IPS-18a (cell line): ENCODE measurements around the gene CASP7.
"Not testable (repeated sequence)": the region's sequence is repeated elsewhere in the genome, so short reads cannot be mapped to it uniquely, and the experiment has no call there.

Experiments
- H3K27ac ChIP-seq: one replicate; pipeline ENCODE4 v1.5.1; 2013; ENCODE audit warnings: low read length
- H3K27me3 ChIP-seq: one replicate; pipeline ENCODE4 v1.6.1; 2013; ENCODE audit warnings: mild to moderate bottlenecking, low read length; ENCODE audit not compliant: control insufficient read depth, insufficient read depth
- H3K36me3 ChIP-seq: one replicate; pipeline ENCODE4 v1.6.1; 2013; ENCODE audit warnings: low read depth, low read length; ENCODE audit not compliant: control insufficient read depth
- H3K4me1 ChIP-seq: one replicate; pipeline ENCODE4 v1.6.1; 2013; ENCODE audit warnings: low read depth, low read length; ENCODE audit not compliant: control insufficient read depth
- H3K4me3 ChIP-seq: one replicate; pipeline ENCODE4 v1.5.1; 2013; ENCODE audit warnings: low read length
- H3K9ac ChIP-seq: one replicate; pipeline ENCODE4 v1.6.1; 2013; ENCODE audit warnings: mild to moderate bottlenecking, low read length, moderate library complexity
- H3K9me3 ChIP-seq: one replicate; pipeline ENCODE4 v1.6.1; 2013; ENCODE audit warnings: low read depth, low read length; ENCODE audit not compliant: control insufficient read depth

Gene CASP7

GRCh38 chr10:113764582-113764981 is 84.9 kb downstream of the CASP7 start:
- no peaks in the 10 kb centered on the region for H3K4me1 ChIP-seq
- no peak overlapping the region for H3K4me3 ChIP-seq
- H3K9ac ChIP-seq, result no peak overlapping the region
- no peak overlapping the region for H3K27ac ChIP-seq
- H3K9me3 ChIP-seq, result peaks cover 8% of the 10 kb centered on the region
- no peaks in the 10 kb centered on the region for H3K36me3 ChIP-seq
- no peaks in the 10 kb centered on the region for H3K27me3 ChIP-seq

GRCh38 chr10:113765910-113766309 is 86.2 kb downstream of the CASP7 start:
- Histone ChIP-seq H3K4me3 (no peak overlapping the region), H3K9ac (no peak overlapping the region), H3K27me3 (no peaks in the 10 kb centered on the region), H3K4me1 (no peaks in the 10 kb centered on the region), H3K9me3 (peaks cover 8% of the 10 kb centered on the region), H3K27ac (no peak overlapping the region), H3K36me3 (no peaks in the 10 kb centered on the region)

- no peaks in the 10 kb centered on the region for H3K36me3 ChIP-seq
- no peaks in the 10 kb centered on the region for H3K4me1 ChIP-seq
- H3K27ac ChIP-seq, result no peak overlapping the region
- H3K4me3 ChIP-seq, result no peak overlapping the region
- no peak overlapping the region for H3K9ac ChIP-seq
- peaks cover 8% of the 10 kb centered on the region for H3K9me3 ChIP-seq
- no peaks in the 10 kb centered on the region for H3K27me3 ChIP-seq
Measured at GRCh38 chr10:113767222-113767621, 87.5 kb downstream of the CASP7 start.

- Histone ChIP-seq H3K9me3 (no peaks in the 10 kb centered on the region), H3K27ac (no peak overlapping the region), H3K4me3 (no peak overlapping the region), H3K36me3 (no peaks in the 10 kb centered on the region), H3K4me1 (no peaks in the 10 kb centered on the region), H3K9ac (no peak overlapping the region), H3K27me3 (no peaks in the 10 kb centered on the region)
Measured at GRCh38 chr10:113770346-113770745, 90.6 kb downstream of the CASP7 start.

DNA sequence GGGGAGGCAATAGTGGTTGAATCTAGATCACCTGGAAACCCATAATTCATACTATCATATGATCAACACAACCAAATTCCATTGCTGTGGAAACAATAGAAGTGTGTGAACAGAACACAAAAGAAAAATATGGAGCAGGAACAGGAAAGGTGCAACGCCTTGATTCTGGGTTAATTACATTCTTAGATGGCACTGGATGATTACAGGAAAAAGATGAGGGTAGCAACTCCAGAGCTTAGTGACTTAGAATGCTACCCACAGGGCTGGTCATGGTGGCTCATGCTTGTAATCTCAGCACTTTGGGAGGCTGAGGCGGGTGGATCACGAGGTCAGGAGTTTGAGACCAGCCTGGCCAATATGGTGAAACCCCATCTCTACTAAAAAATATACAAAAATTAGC is 91.4 kb downstream of the CASP7 start:
- not testable (repeated sequence) for H3K4me3 ChIP-seq, H3K9me3 ChIP-seq, H3K36me3 ChIP-seq, H3K27ac ChIP-seq, H3K4me1 ChIP-seq, H3K27me3 ChIP-seq, H3K9ac ChIP-seq

DNA sequence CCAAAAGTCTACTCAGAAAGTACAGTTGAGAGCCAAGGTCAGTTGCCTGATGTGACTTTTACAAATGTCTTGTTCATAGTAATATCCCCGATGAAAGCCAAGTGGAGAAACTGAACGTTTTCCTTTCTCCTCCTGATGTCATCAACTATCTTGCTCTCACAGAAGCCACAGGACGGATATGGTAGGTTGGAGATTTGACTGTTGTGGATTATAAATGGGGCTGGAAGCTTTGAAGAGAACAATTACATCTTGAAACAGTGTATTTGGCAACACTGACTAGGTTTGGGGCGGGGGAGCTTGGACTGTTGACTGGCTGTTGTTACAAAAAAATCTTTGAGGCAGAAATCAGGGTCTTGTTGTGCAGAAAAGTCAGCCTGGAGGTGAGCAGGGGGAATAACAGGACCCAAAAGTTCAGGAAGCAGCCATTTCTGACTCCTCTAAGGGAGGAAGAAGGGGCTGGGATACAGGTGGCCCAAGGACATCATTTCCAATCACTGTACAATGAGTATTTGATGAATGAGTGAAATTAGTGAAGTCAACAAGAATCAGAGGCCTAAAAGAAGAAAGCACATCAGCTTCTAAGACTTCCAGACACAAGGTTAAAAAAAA is 96.1 kb downstream of the CASP7 start:
- no peak overlapping the region for H3K9ac ChIP-seq
- H3K36me3 ChIP-seq, result no peaks in the 10 kb centered on the region
- no peak overlapping the region for H3K4me3 ChIP-seq
- no peaks in the 10 kb centered on the region for H3K9me3 ChIP-seq
- no peaks in the 10 kb centered on the region for H3K4me1 ChIP-seq
- H3K27me3 ChIP-seq, result no peaks in the 10 kb centered on the region
- H3K27ac ChIP-seq, result no peak overlapping the region

- Histone ChIP-seq H3K27ac (no peak overlapping the region), H3K4me3 (no peak overlapping the region), H3K4me1 (no peaks in the 10 kb centered on the region), H3K27me3 (no peaks in the 10 kb centered on the region), H3K9ac (no peak overlapping the region), H3K9me3 (no peaks in the 10 kb centered on the region), H3K36me3 (no peaks in the 10 kb centered on the region)
Measured at GRCh38 chr10:113776553-113776952, 96.8 kb downstream of the CASP7 start.
